K562 (cell line): ENCODE measurements around the gene CNNM2. TPM values are rescaled to one million over a fixed set of nuclear protein-coding genes. Genes with fewer than 3 reads are reported as not detected.
"Not testable (repeated sequence)": the region's sequence is repeated elsewhere in the genome, so short reads cannot be mapped to it uniquely, and the experiment has no call there.

Experiments used
- ATAC-seq: fragments of 200-7000 bp; cut with Tn5 transposase; 3 replicates; pipeline ENCODE4 v1.9.1; 2020; ENCODE audit warnings: moderate library complexity
- BruUV-seq: library from RNA; stranded (reverse); fragments of 400-500 nt; replicated peaks from 2 replicates; lab custom pipeline; 2021; lab: Mats Ljungman, UMichigan
- CTCF ChIA-PET: fragments of 300-600 bp; formaldehyde crosslinking; extraction: SDS; loops from one replicate; lab custom pipeline; 2021; ENCODE audit warnings: low intra/inter-chr PET ratio; lab: Yijun Ruan, JAX
- POLR2A ChIA-PET: fragments of 300-600, 350-650 bp; sonication (Branson Sonifier 250); formaldehyde crosslinking; extraction: SDS; loops from one replicate; lab custom pipeline; 2021; ENCODE audit warnings: antibody characterized with exemption, inconsistent platforms; lab: Yijun Ruan, JAX
- DNase-seq, 4 experiments: peaks; one replicate each; pipeline versions ENCODE4 v3.0.0 to v3.0.0-alpha.2; 2011 to 2018; ENCODE audit warnings: low spot score in 3 of 4, mixed read lengths in 3 of 4; ENCODE audit errors: extremely low read depth in 1 of 4
- FAIRE-seq: peaks from 2 replicates; lab custom pipeline; 2011; peaks lifted over from hg19 to GRCh38; lab: Jason Lieb, UNC
- H2AFZ ChIP-seq: 2 replicates; pipeline ENCODE4 v1.6.0; 2011; ENCODE audit warnings: low read depth, low read length, control low read depth, inconsistent platforms
- H3K27ac ChIP-seq: fragments of 200-600 bp; 3 replicates; pipeline ENCODE4 v1.8.0; 2011; ENCODE audit warnings: low read depth, mild to moderate bottlenecking, control low read depth, inconsistent platforms, low read length, moderate library complexity, mixed read lengths; ENCODE audit errors: extremely low read depth
- H3K27me3 ChIP-seq, 2 experiments: fragments of 300-600 bp in 1 of 2; 2 replicates in 1 of 2; 3 replicates in 1 of 2; pipeline versions ENCODE4 v1.6.0 to v1.8.0; 2011; ENCODE audit warnings: inconsistent platforms in 2 of 2, low read length in 2 of 2, mild to moderate bottlenecking in 1 of 2, mixed read lengths in 1 of 2, moderate library complexity in 1 of 2; ENCODE audit not compliant: control insufficient read depth in 2 of 2, insufficient read depth in 2 of 2
- H3K36me3 ChIP-seq: fragments of 300-600 bp; 3 replicates; pipeline ENCODE4 v1.8.0; 2011; ENCODE audit warnings: mild to moderate bottlenecking, low read length, inconsistent platforms; ENCODE audit not compliant: control insufficient read depth, insufficient read depth
- H3K4me1 ChIP-seq, 2 experiments: fragments of 200-600 bp in 1 of 2; replicated peaks in 1 of 2; 2 replicates in 1 of 2; 3 replicates in 1 of 2; pipeline versions ENCODE4 v1.5.1 to v1.8.0; 2011; ENCODE audit warnings: inconsistent platforms in 2 of 2, low read length in 2 of 2, mild to moderate bottlenecking in 1 of 2, mixed read lengths in 1 of 2, moderate library complexity in 1 of 2; ENCODE audit not compliant: control insufficient read depth in 2 of 2, insufficient read depth in 2 of 2
- H3K4me2 ChIP-seq: 2 replicates; pipeline ENCODE4 v1.6.1; 2011; ENCODE audit warnings: low read length, control low read depth, inconsistent platforms, mixed read lengths; ENCODE audit not compliant: insufficient read depth
- H3K4me3 ChIP-seq: fragments of 200-600 bp; sonication (generic), shearing (Covaris generic); 2 replicates; pipeline ENCODE4 v1.5.1; 2016; ENCODE audit warnings: control low read depth, inconsistent platforms
- H3K79me2 ChIP-seq: fragments of 200-600 bp; 3 replicates; pipeline ENCODE4 v1.8.0; 2011; ENCODE audit warnings: low read length, inconsistent platforms; ENCODE audit not compliant: control insufficient read depth, insufficient read depth
- H3K9ac ChIP-seq, 2 experiments: 2 replicates each; pipeline versions ENCODE4 v1.6.0 to v1.6.1; 2011; ENCODE audit warnings: low read depth in 2 of 2, low read length in 2 of 2, control low read depth in 1 of 2, inconsistent platforms in 1 of 2, mild to moderate bottlenecking in 1 of 2, mixed read lengths in 1 of 2; ENCODE audit not compliant: insufficient read depth in 1 of 2
- H3K9me1 ChIP-seq: one replicate; pipeline ENCODE4 v1.6.0; 2011; ENCODE audit warnings: inconsistent platforms, mild to moderate bottlenecking, low read length, moderate library complexity; ENCODE audit not compliant: control insufficient read depth, insufficient read depth
- H3K9me3 ChIP-seq: replicated peaks from 2 replicates; pipeline ENCODE4 v1.5.1; 2011; ENCODE audit warnings: low read depth, low read length, inconsistent platforms; ENCODE audit not compliant: control insufficient read depth, insufficient read depth
- H4K20me1 ChIP-seq: replicated peaks from 2 replicates; pipeline ENCODE4 v1.6.1; 2011; ENCODE audit warnings: low read length, inconsistent platforms, mixed read lengths; ENCODE audit not compliant: control insufficient read depth, insufficient read depth
- CEBPZ ChIP-seq: fragments of 150-350 bp; IDR thresholded peaks from 2 replicates; pipeline ENCODE4 v1.6.1; 2014; ENCODE audit warnings: low read depth, mild to moderate bottlenecking, low read length, borderline replicate concordance
- CGGBP1 ChIP-seq: fragments of 250-450 bp; sonication (Bioruptor Pico); IDR thresholded peaks from 2 replicates; pipeline ENCODE4 v1.9.0; 2021; ENCODE audit warnings: mild to moderate bottlenecking
- MCM5 ChIP-seq: fragments of 450-650 bp; IDR thresholded peaks from 2 replicates; pipeline ENCODE4 v1.6.1; 2016; ENCODE audit warnings: low read depth
- NRF1 ChIP-seq, 2 experiments: fragments of 450-650 bp; IDR thresholded peaks in 1 of 2; conservative IDR thresholded peaks in 1 of 2; 2 replicates each; pipeline ENCODE4 v1.6.1; 2014; ENCODE audit warnings: mild to moderate bottlenecking in 2 of 2
- PTTG1 ChIP-seq: fragments of 450-650 bp; IDR thresholded peaks from 2 replicates; pipeline ENCODE4 v1.6.1; 2016; ENCODE audit warnings: low read depth, mild to moderate bottlenecking, missing genetic modification characterization, missing compliant biosample characterization
- WGBS: fragments of 100-300 bp; shearing (Covaris generic); methylation state at CpG from one replicate; pipeline ENCODE4 v1.1.6; 2016; ENCODE audit warnings: low coverage, mixed read lengths; ENCODE audit not compliant: insufficient coverage; ENCODE audit errors: missing lambda C conversion rate; 5-methylcytosine and 5-hydroxymethylcytosine counted together
- in situ Hi-C: fragments of 300-500 bp; cut with MboI; formaldehyde crosslinking; loops from 4 replicates; pipeline ENCODE4 v1.15.0; 2018; ENCODE audit warnings: inconsistent platforms, mixed read lengths
- intact Hi-C: fragments of 100-400 bp; cut with micrococcal nuclease; formaldehyde crosslinking; loops from 2 replicates; pipeline ENCODE4 v1.14.2; 2022
- polyA plus RNA-seq, 8 experiments: library from polyadenylated mRNA; depleted of rRNA in 4 of 8; stranded (reverse) in 5 of 8; unstranded in 3 of 8; fragments of >200 nt; fragmentation: Nextera tagmentation in 2 of 8; fragmentation: Illumina TruSeq in 1 of 8; extraction: Ambion mirVana in 2 of 8; extraction: Trizol in 1 of 8; gene quantifications; 2 replicates each; pipeline versions ENCODE4 v1.2.1 to v1.2.3, GENCODE V29; 2011 to 2014; ENCODE audit warnings: inconsistent platforms in 1 of 8, missing spikeins in 1 of 8
- total RNA-seq, 7 experiments: library from RNA; depleted of rRNA in 6 of 7; stranded (reverse); fragments of >200 nt in 6 of 7; fragmentation: Illumina TruSeq in 2 of 7; extraction: Trizol in 2 of 7; gene quantifications; 2 replicates each; pipeline versions ENCODE4 v1.2.1 to v1.2.3, GENCODE V29; 2011 to 2021; ENCODE audit warnings: low replicate concordance in 1 of 7

The CNNM2 gene
- total and polyA plus RNA-seq, 9 of the 15 experiments (the other 6 are each of a cell fraction or from before 2014, with no cell fraction given): 0.21 to 5.0 (median 1.3) TPM

- TF ChIP-seq PTTG1 (tag) (no peak), CEBPZ (no peak), NRF1 (conservative IDR thresholded peaks at IDR 0.05 in 1 of 2, IDR thresholded peaks at IDR 0.05 in 1 of 2) (no peak), CGGBP1 (CRISPR knock-in tag) (no peak), MCM5 (no peak)
Measured at GRCh38 chr10:103066141-103067098, 148.3 kb downstream of the CNNM2 start (continued).

GRCh38 chr10:103067099-103067477 is 149.0 kb downstream of the CNNM2 start:
- POLR2A ChIA-PET, H3K4me2 ChIP-seq: not testable (repeated sequence)
- CTCF ChIA-PET: interaction anchor here (4.2 kb wide), 1 partner anchor 150 kb away, joined by 61 read pairs; the partner anchor contains the start of gene CNNM2

More at GRCh38 chr10:103067099-103067477, 149.0 kb downstream of the CNNM2 start:
- H3K9me1 ChIP-seq, H3K4me1 ChIP-seq, H2AFZ ChIP-seq, H3K27ac ChIP-seq, BruUV-seq, H3K36me3 ChIP-seq, H3K27me3 ChIP-seq, H3K79me2 ChIP-seq, FAIRE-seq, H3K4me3 ChIP-seq, H4K20me1 ChIP-seq, ATAC-seq, H3K9me3 ChIP-seq, DNase-seq, H3K9ac ChIP-seq: not testable (repeated sequence)
- intact Hi-C loops: loop anchor here (5.0 kb wide), 1 partner anchor 340 kb away; no protein-coding TSS in a partner anchor
- in situ Hi-C loops: loop anchor here (5.0 kb wide), 1 partner anchor 340 kb away; no protein-coding TSS in a partner anchor
- WGBS: 37% methylated on average over 3 of the region's 4 CpGs
